NOMO-1 treated with DMSO at 0.1 percent for 48 hours (cell line): ENCODE data around the gene ZKSCAN8.

Experiments
- DNase-seq: peaks from one replicate; lab custom pipeline; 2025; ENCODE audit not compliant: unreplicated experiment; lab: John Stamatoyannopoulos, UW

ZKSCAN8 gene

DNA sequence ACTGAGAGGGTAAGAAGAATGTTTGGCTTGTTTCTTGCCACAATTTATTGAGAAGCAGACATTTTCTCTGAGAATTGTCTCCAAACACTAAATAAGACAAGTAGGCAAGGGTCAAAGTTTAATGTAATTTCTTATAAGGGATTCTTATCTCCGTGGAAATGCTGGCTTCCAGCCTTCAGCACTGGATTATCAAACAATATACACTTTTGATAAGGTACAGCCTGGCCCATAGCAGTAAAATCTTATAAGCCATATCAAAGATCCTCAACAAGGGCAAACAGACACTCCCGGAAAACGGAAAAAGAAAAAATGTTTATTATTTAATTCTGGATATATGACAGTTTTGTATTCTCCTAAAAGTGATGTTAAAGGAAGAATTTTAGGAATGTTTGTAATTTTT is 64.8 kb downstream of the ZKSCAN8 start:
- no peak for DNase-seq

DNA sequence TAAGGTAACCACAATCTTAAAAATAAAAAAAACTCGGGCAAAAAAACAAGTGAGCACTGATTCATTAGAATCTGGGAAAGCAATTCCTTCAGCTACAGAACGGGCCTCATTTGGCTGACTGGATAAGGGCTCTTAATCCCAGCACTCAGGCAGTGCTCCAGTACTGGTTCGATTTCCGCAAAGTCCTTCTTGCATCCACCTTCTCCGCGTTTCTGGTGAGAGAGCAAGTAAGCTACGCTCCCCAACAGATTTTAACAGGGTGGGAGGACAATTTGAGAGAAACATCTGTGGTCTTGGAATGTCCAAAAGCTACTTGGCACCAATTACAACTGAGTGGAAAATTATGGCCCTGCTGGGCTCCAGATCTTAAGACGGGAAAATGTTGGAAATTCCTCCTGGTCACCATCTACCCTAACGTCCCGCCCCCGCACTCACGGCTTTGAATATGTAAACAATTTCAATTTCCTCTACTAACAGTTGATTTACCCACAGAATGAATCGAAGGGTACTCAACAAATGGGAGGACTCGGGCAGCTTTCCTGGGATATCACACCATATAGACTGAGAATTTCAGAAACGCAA is 65.3 kb downstream of the ZKSCAN8 start:
- no peak for DNase-seq

DNA sequence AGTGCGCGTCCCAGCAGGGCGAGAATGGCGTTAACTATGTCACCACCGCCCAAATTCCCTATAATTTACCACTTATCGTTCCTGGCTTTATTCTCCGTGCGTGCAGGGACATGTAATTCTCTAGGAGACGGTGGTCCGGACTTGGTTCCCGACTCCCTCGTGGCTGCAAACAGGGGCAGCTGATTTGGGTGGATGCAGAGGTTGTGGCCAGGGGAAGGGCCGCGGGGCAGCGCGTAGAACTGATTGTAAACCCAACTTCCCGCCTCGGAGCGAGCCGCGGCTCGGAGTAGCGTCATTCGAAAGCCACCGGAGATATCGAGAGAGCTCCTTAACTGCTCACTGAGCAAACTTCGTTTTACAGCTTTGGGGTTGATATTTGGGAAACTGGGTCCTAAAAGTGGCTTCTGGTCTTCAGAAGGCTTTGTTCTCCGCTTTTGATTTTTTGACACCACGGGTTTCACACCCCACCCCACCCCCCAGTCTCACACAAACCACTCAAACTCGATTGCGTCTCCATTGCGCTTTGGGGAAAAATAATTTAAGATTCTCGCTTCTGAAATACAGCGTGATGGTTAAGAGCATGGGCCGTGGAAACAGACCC is 65.9 kb downstream of the ZKSCAN8 start:
- DNase-seq = no peak

DNA sequence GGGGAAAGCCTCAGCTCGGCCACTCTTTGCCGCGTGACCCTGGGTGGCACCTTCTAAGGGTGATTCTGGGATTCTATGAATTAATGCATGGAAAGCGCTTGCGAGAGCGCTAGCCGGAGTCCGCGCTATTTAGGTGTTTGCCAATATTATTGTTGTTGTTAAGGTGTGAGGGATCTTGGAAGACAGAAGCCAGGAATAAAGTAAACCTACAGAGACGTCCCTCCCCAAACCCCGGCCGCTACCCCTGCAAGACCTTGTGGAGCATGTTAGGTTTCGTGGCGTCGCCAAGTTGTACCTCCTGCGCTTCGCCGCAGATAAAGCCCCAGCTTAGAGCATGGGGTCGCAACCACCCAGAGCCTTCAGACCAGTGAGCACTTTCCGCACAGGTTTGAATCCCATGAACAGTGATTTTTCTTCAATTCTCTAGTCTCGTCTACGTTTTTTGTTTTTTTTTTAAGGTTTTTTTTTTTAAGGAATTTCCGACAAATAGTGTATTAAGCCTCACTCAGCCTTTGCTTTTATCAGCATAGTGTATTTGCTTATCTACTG is 66.5 kb downstream of the ZKSCAN8 start:
- DNase-seq = no peak
